Vagina (tissue), 2 donors: ENCODE data around the gene OR56A3.

Experiments
- CTCF ChIP-seq, 3 experiments: fragments of 450-650 bp in 2 of 3; fragments of 200-600 bp in 1 of 3; sonication (generic) in 1 of 3; IDR thresholded peaks; one replicate each; pipeline ENCODE4 v1.5.1; 2017 to 2019; ENCODE audit warnings: antibody characterized with exemption in 3 of 3, mild to moderate bottlenecking in 2 of 3, moderate library complexity in 2 of 3
- POLR2AphosphoS5 ChIP-seq, 2 donors: sonication (generic); formaldehyde crosslinking; IDR thresholded peaks; one replicate each; pipeline ENCODE4 v1.9.0; 2017; ENCODE audit warnings: antibody characterized with exemption in 2 of 2, mild to moderate bottlenecking in 2 of 2, low read depth in 1 of 2; ENCODE audit not compliant: insufficient read depth in 1 of 2

GRCh38 chr11:5983443-5983842, 41.4 kb downstream of the OR56A3 start:
- no peak for TF ChIP-seq CTCF (IDR thresholded peaks at IDR 0.05)
- TF ChIP-seq POLR2AphosphoS5 (IDR thresholded peaks at IDR 0.05; ENCODE audit: insufficient read depth in 1 of 2, low read depth in 1 of 2) = no peak
